Measurements from ENCODE around the gene RASSF10.

Gene RASSF10

GRCh38 chr11:12983336-12983735 lies 25.8 kb upstream of the RASSF10 start:
- TF ChIP-seq CEBPB (IDR thresholded peaks at IDR 0.05) (no peak), TAF1 (IDR thresholded peaks at IDR 0.05; ENCODE audit: low read depth) (no peak), USF1 (IDR thresholded peaks at IDR 0.05) (no peak), TEAD4 (IDR thresholded peaks at IDR 0.05) (no peak), RAD21 (IDR thresholded peaks at IDR 0.05; ENCODE audit: low read depth) (no peak), EGR1 (IDR thresholded peaks at IDR 0.05) (no peak), YY1 (IDR thresholded peaks at IDR 0.05; ENCODE audit: low read depth) (no peak), EP300 (IDR thresholded peaks at IDR 0.05; ENCODE audit: borderline replicate concordance) (no peak), CREB1 (IDR thresholded peaks at IDR 0.05; ENCODE audit: low read depth) (no peak)

- TF ChIP-seq CEBPB (IDR thresholded peaks at IDR 0.05) (no peak), ZBTB7A (IDR thresholded peaks at IDR 0.05; ENCODE audit: low read depth) (no peak), MAX (IDR thresholded peaks at IDR 0.05) (no peak)
Measured at GRCh38 chr11:12986194-12986898, 22.8 kb upstream of the RASSF10 start.

- TF ChIP-seq MAX (IDR thresholded peaks at IDR 0.05), result peak; percentile 20; the same call in 1 of the 2 replicates
- TF ChIP-seq CREB1 (IDR thresholded peaks at IDR 0.05; ENCODE audit: low read depth), result no peak
Measured at GRCh38 chr11:12989428-12990161, 19.5 kb upstream of the RASSF10 start.

GRCh38 chr11:12990162-12990480 lies 19.0 kb upstream of the RASSF10 start:
- TF ChIP-seq USF1 (IDR thresholded peaks at IDR 0.05) (no peak), MAX (IDR thresholded peaks at IDR 0.05) (no peak), TCF12 (IDR thresholded peaks at IDR 0.05; ENCODE audit: low read depth) (no peak), FOXM1 (IDR thresholded peaks at IDR 0.05; ENCODE audit: borderline replicate concordance, low read depth) (no peak), NFIC (IDR thresholded peaks at IDR 0.05) (no peak), CREB1 (IDR thresholded peaks at IDR 0.05; ENCODE audit: low read depth) (no peak), EGR1 (IDR thresholded peaks at IDR 0.05) (no peak), REST (IDR thresholded peaks at IDR 0.05; ENCODE audit: low read depth) (no peak)

GRCh38 chr11:12991426-12991825 lies 17.7 kb upstream of the RASSF10 start:
- no peak for TF ChIP-seq CREB1 (IDR thresholded peaks at IDR 0.05; ENCODE audit: low read depth)
- TF ChIP-seq YY1 (IDR thresholded peaks at IDR 0.05; ENCODE audit: low read depth), result no peak
- TF ChIP-seq RAD21 (IDR thresholded peaks at IDR 0.05; ENCODE audit: low read depth), result no peak
- no peak for TF ChIP-seq EP300 (IDR thresholded peaks at IDR 0.05; ENCODE audit: borderline replicate concordance)
- TF ChIP-seq TEAD4 (IDR thresholded peaks at IDR 0.05), result no peak
- no peak for TF ChIP-seq CEBPB (IDR thresholded peaks at IDR 0.05)
- TF ChIP-seq ZBTB7A (IDR thresholded peaks at IDR 0.05; ENCODE audit: low read depth), result no peak

- TF ChIP-seq CREB1 (IDR thresholded peaks at IDR 0.05; ENCODE audit: low read depth) (no peak), FOXM1 (IDR thresholded peaks at IDR 0.05; ENCODE audit: borderline replicate concordance, low read depth) (no peak), NFIC (IDR thresholded peaks at IDR 0.05) (no peak), ZBTB7A (IDR thresholded peaks at IDR 0.05; ENCODE audit: low read depth) (no peak)
Measured at GRCh38 chr11:12993626-12994025, 15.5 kb upstream of the RASSF10 start.

GRCh38 chr11:12994476-12994875 lies 14.6 kb upstream of the RASSF10 start:
- TF ChIP-seq CREB1 (IDR thresholded peaks at IDR 0.05; ENCODE audit: low read depth), result no peak
- no peak for TF ChIP-seq NFIC (IDR thresholded peaks at IDR 0.05)
- no peak for TF ChIP-seq USF1 (IDR thresholded peaks at IDR 0.05)
- TF ChIP-seq REST (IDR thresholded peaks at IDR 0.05; ENCODE audit: low read depth), result no peak
- TF ChIP-seq ZBTB7A (IDR thresholded peaks at IDR 0.05; ENCODE audit: low read depth), result no peak
- no peak for TF ChIP-seq FOXM1 (IDR thresholded peaks at IDR 0.05; ENCODE audit: borderline replicate concordance, low read depth)
- TF ChIP-seq EP300 (IDR thresholded peaks at IDR 0.05; ENCODE audit: borderline replicate concordance), result no peak
- TF ChIP-seq YY1 (IDR thresholded peaks at IDR 0.05; ENCODE audit: low read depth), result no peak
- TF ChIP-seq CEBPB (IDR thresholded peaks at IDR 0.05), result no peak
- no peak for TF ChIP-seq TCF12 (IDR thresholded peaks at IDR 0.05; ENCODE audit: low read depth)
- no peak for TF ChIP-seq MAX (IDR thresholded peaks at IDR 0.05)
- TF ChIP-seq EGR1 (IDR thresholded peaks at IDR 0.05), result no peak
- no peak for TF ChIP-seq TEAD4 (IDR thresholded peaks at IDR 0.05)
